H1 (cell line): Measurements from ENCODE around the gene SPPL3. TPM values are rescaled to one million over a fixed set of nuclear protein-coding genes. Genes with fewer than 3 reads are reported as not detected.

Experiments
- CTCF ChIA-PET: fragments of 300-600 bp; sonication (Branson Sonifier 250); formaldehyde crosslinking; loops from one replicate; lab custom pipeline; 2021; ENCODE audit not compliant: partially characterized antibody; lab: Charles Lee
- POLR2A ChIA-PET: fragments of 300-600 bp; sonication (Branson Sonifier 250); formaldehyde crosslinking; loops from one replicate; lab custom pipeline; 2021; ENCODE audit warnings: inconsistent platforms; ENCODE audit not compliant: partially characterized antibody; lab: Charles Lee
- DNase-seq, 2 experiments: peaks; one replicate each; pipeline versions ENCODE4 v3.0.0 to v3.0.0-alpha.2; 2010 to 2022; ENCODE audit warnings: low spot score in 2 of 2, low read depth in 1 of 2, mixed read lengths in 1 of 2
- FAIRE-seq: peaks from 2 replicates; lab custom pipeline; 2011; peaks lifted over from hg19 to GRCh38; lab: Jason Lieb, UNC
- H2AFZ ChIP-seq: 2 replicates; pipeline ENCODE4 v1.8.1; 2012; ENCODE audit warnings: low read length, inconsistent platforms
- H2AK5ac ChIP-seq: 2 replicates; pipeline ENCODE4 v1.6.1; 2013; ENCODE audit warnings: low read depth, low read length
- H2BK120ac ChIP-seq: replicated peaks from 2 replicates; pipeline ENCODE3; 2013; ENCODE audit warnings: low read depth, low read length, inconsistent platforms
- H2BK12ac ChIP-seq: 2 replicates; pipeline ENCODE4 v1.6.1; 2013; ENCODE audit warnings: low read depth, low read length
- H2BK15ac ChIP-seq: 2 replicates; pipeline ENCODE4 v1.6.1; 2013; ENCODE audit warnings: low read length
- H2BK20ac ChIP-seq: 2 replicates; pipeline ENCODE4 v1.6.1; 2013; ENCODE audit warnings: low read length
- H2BK5ac ChIP-seq: 2 replicates; pipeline ENCODE4 v1.6.1; 2013; ENCODE audit warnings: low read depth, low read length
- H3K14ac ChIP-seq: 2 replicates; pipeline ENCODE4 v1.6.1; 2013; ENCODE audit warnings: inconsistent platforms; ENCODE audit not compliant: insufficient read length
- H3K18ac ChIP-seq: 2 replicates; pipeline ENCODE4 v1.6.1; 2013; ENCODE audit warnings: low read length; ENCODE audit errors: extremely low read depth
- H3K23ac ChIP-seq: 2 replicates; pipeline ENCODE4 v1.6.1; 2013; ENCODE audit warnings: inconsistent platforms; ENCODE audit not compliant: insufficient read length
- H3K23me2 ChIP-seq: 2 replicates; pipeline ENCODE4 v1.6.1; 2013; ENCODE audit warnings: low read depth, low read length
- H3K27ac ChIP-seq: 2 replicates; pipeline ENCODE4 v1.6.1; 2011; ENCODE audit warnings: low read depth, low read length, inconsistent platforms
- H3K27me3 ChIP-seq, 4 experiments: replicated peaks in 1 of 4; 1 replicate in 1 of 4; 2 replicates in 3 of 4; pipeline versions ENCODE4 v1.6.1 to v1.8.1; 2011 to 2013; ENCODE audit warnings: low read length in 3 of 4, mild to moderate bottlenecking in 3 of 4, inconsistent platforms in 2 of 4, mixed read lengths in 2 of 4, moderate library complexity in 1 of 4; ENCODE audit not compliant: control insufficient read depth in 3 of 4, insufficient read depth in 3 of 4; ENCODE audit errors: extremely low read depth in 1 of 4
- H3K36me3 ChIP-seq, 4 experiments: 2 replicates each; pipeline versions ENCODE4 v1.6.1 to v1.8.1; 2011 to 2013; ENCODE audit warnings: mild to moderate bottlenecking in 4 of 4, low read length in 3 of 4, moderate library complexity in 2 of 4, control low read depth in 1 of 4, inconsistent platforms in 1 of 4; ENCODE audit not compliant: insufficient read depth in 4 of 4, control insufficient read depth in 2 of 4
- H3K4ac ChIP-seq: replicated peaks from 2 replicates; pipeline ENCODE3; 2013; ENCODE audit warnings: low read length, low read depth, mixed read lengths, inconsistent platforms; ENCODE audit not compliant: insufficient read length
- H3K4me1 ChIP-seq, 4 experiments: replicated peaks in 1 of 4; 1 replicate in 1 of 4; 2 replicates in 3 of 4; pipeline versions ENCODE4 v1.6.1 to v1.8.1; 2011 to 2013; ENCODE audit warnings: low read length in 3 of 4, inconsistent platforms in 2 of 4, mixed read lengths in 1 of 4; ENCODE audit not compliant: insufficient read depth in 4 of 4, control insufficient read depth in 3 of 4
- H3K4me2 ChIP-seq, 2 experiments: 2 replicates each; pipeline versions ENCODE4 v1.6.1 to v1.8.1; 2011 to 2013; ENCODE audit warnings: low read depth in 2 of 2, low read length in 2 of 2, control low read depth in 1 of 2, inconsistent platforms in 1 of 2, mild to moderate bottlenecking in 1 of 2; ENCODE audit not compliant: insufficient read depth in 1 of 2
- H3K4me3 ChIP-seq, 4 experiments: fragments of 200-600, 300-600 bp in 1 of 4; sonication (generic), shearing (Covaris generic), sonication (Bioruptor Twin) in 1 of 4; 2 replicates each; pipeline versions ENCODE4 v1.5.1 to v1.8.1; 2011 to 2016; ENCODE audit warnings: low read length in 4 of 4, low read depth in 3 of 4, control low read depth in 2 of 4, inconsistent platforms in 2 of 4, mild to moderate bottlenecking in 2 of 4, mixed read lengths in 1 of 4, moderate library complexity in 1 of 4; ENCODE audit not compliant: insufficient read depth in 2 of 4; ENCODE audit errors: extremely low read depth in 1 of 4
- H3K56ac ChIP-seq: replicated peaks from 2 replicates; pipeline ENCODE3; 2013; ENCODE audit warnings: low read depth, mild to moderate bottlenecking, mixed read lengths, low read length, inconsistent platforms; ENCODE audit not compliant: insufficient read length
- H3K79me1 ChIP-seq: 2 replicates; pipeline ENCODE4 v1.6.1; 2013; ENCODE audit warnings: low read depth, low read length, control low read depth
- H3K79me2 ChIP-seq, 2 experiments: 2 replicates each; pipeline versions ENCODE4 v1.6.1 to v1.8.1; 2012 to 2013; ENCODE audit warnings: low read length in 2 of 2, mild to moderate bottlenecking in 2 of 2, inconsistent platforms in 1 of 2; ENCODE audit not compliant: insufficient read depth in 2 of 2, control insufficient read depth in 1 of 2
- H3K9ac ChIP-seq, 4 experiments: replicated peaks in 1 of 4; 1 replicate in 1 of 4; 2 replicates in 3 of 4; pipeline versions ENCODE4 v1.6.1 to v1.8.1; 2011 to 2013; ENCODE audit warnings: low read depth in 3 of 4, low read length in 3 of 4, control low read depth in 2 of 4, mild to moderate bottlenecking in 2 of 4, moderate library complexity in 2 of 4, inconsistent platforms in 1 of 4; ENCODE audit errors: extremely low read depth in 1 of 4
- H3K9me3 ChIP-seq, 2 experiments: 2 replicates each; pipeline versions ENCODE4 v1.6.1 to v1.8.1; 2012 to 2013; ENCODE audit warnings: mild to moderate bottlenecking in 2 of 2, moderate library complexity in 2 of 2, control low read depth in 1 of 2, inconsistent platforms in 1 of 2, low read depth in 1 of 2, low read length in 1 of 2, mixed read lengths in 1 of 2; ENCODE audit not compliant: insufficient read depth in 2 of 2
- H4K20me1 ChIP-seq, 2 experiments: replicated peaks in 1 of 2; 2 replicates each; pipeline versions ENCODE3 to v1.8.1; 2011 to 2013; ENCODE audit warnings: inconsistent platforms in 2 of 2, low read length in 2 of 2, mild to moderate bottlenecking in 1 of 2; ENCODE audit not compliant: insufficient read depth in 2 of 2, control insufficient read depth in 1 of 2
- H4K5ac ChIP-seq: 2 replicates; pipeline ENCODE4 v1.6.1; 2013; ENCODE audit warnings: low read length, low read depth, mixed read lengths, inconsistent platforms; ENCODE audit not compliant: insufficient read length
- H4K8ac ChIP-seq: 2 replicates; pipeline ENCODE4 v1.8.0; 2013; ENCODE audit warnings: mild to moderate bottlenecking, moderate library complexity, low read length, inconsistent platforms; ENCODE audit not compliant: insufficient read depth; ENCODE audit errors: extremely low read depth
- H4K91ac ChIP-seq: replicated peaks from 2 replicates; pipeline ENCODE3; 2013; ENCODE audit warnings: low read length, mixed read lengths, inconsistent platforms; ENCODE audit not compliant: insufficient read length
- SAP30 ChIP-seq: fragments of 300-600 bp; sonication (generic); IDR thresholded peaks from 2 replicates; pipeline ENCODE4 v1.7.1; 2012; ENCODE audit warnings: low read length, moderate library complexity, mild to moderate bottlenecking, inconsistent platforms; ENCODE audit not compliant: insufficient read depth, insufficient replicate concordance
- SRF ChIP-seq: IDR thresholded peaks from 2 replicates; pipeline ENCODE4 v1.6.1; 2011; ENCODE audit warnings: mild to moderate bottlenecking, low read depth, low read length, moderate library complexity
- SUZ12 ChIP-seq: fragments of 200-600 bp; sonication (generic); IDR thresholded peaks from 2 replicates; pipeline ENCODE4 v1.6.1; 2012; ENCODE audit warnings: mild to moderate bottlenecking, inconsistent platforms, low read length, moderate library complexity, mixed read lengths
- ZNF274 ChIP-seq: IDR thresholded peaks from 2 replicates; pipeline ENCODE4 v1.7.0; 2012; ENCODE audit warnings: low read length, borderline replicate concordance; ENCODE audit errors: extremely low read depth
- WGBS, 2 experiments: shearing (Covaris generic) in 1 of 2; methylation state at CpG; one replicate each; pipeline versions ENCODE4 v1.1.6 to v1.1.7; 2013 to 2015; ENCODE audit warnings: low lambda C conversion rate in 2 of 2, mixed read lengths in 2 of 2, inconsistent platforms in 1 of 2, low coverage in 1 of 2, missing lambda C conversion rate in 1 of 2; ENCODE audit not compliant: insufficient replicate concordance in 2 of 2, insufficient coverage in 1 of 2, insufficient read length in 1 of 2; ENCODE audit errors: extremely low coverage in 1 of 2, missing lambda C conversion rate in 1 of 2; 5-methylcytosine and 5-hydroxymethylcytosine counted together
- polyA plus RNA-seq, 7 experiments: library from polyadenylated mRNA; depleted of rRNA in 3 of 7; stranded (reverse) in 5 of 7; unstranded in 2 of 7; fragments of >200 nt in 5 of 7; fragments of 200-250 nt in 2 of 7; gene quantifications; 1 replicate in 5 of 7; 2 replicates in 1 of 7; 4 replicates in 1 of 7; pipeline versions ENCODE4 v1.2.1 to v1.2.3, GENCODE V29; 2011 to 2013; ENCODE audit warnings: missing spikeins in 2 of 7, mixed read lengths in 2 of 7
- total RNA-seq: library from RNA; stranded (reverse); fragmentation: NEBNext Ultra II Directional; extraction: Animal tissue kit (Norgen Biotek cat#: 25700); gene quantifications from 2 replicates; pipeline ENCODE4 v1.2.1, GENCODE V29; 2021
- TF ChIP-seq, protein P1 (sequence below): IDR thresholded peaks from 2 replicates; pipeline ENCODE4 v1.6.1; 2012; ENCODE audit warnings: low read length, inconsistent platforms

Gene SPPL3
- total and polyA plus RNA-seq, 2 of the 8 experiments (the other 6 are each of a cell fraction or from before 2014, with no cell fraction given), result 27.3 to 48.4 TPM

DNA sequence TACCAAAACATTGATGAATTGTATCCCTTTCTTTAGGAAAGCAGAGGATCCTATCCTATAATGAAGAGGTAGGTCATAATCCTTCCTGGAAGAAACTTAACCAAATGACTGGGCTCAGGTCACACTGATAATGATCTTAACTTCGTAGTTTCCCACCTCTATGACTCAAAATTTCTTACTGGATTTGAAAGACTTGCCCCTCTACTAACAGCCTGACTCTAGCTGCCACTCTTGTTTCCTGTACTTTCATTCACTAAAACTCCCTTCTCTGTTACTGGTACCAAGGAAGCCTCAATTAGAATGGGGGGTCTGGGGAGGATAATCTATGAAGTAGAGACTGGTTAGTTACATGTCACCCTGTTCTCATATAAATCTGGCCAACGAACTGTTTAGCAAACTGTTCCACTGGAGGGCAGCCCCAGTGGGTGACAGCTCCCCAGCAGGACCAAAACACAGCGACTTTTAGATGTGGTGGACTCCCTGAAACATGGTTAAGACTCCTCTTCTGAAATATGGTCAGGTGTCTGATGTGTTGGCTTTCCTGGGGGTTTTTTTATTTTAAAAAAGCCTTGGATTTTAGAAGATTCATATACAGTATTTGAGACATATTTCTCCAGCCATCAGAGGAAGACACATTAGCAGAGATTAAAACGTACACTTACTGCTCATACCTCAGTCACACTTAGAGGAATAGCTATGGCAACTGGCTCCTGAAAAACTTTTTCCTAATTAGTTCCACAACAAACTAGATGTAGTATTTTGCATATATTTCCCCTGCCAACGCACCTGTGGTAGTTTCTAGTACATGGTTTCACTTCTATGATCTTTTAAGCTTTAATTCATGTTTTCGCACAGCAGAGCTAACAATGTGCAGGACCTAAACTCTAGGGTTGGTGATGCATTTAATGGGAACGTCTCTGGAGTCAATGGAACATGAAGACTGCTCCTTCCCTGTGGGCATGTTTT, 106.2 kb downstream of the SPPL3 start:
- Histone ChIP-seq H3K18ac (no peak overlapping the region), H3K4me1 (peaks cover 0 to 10% (median 1%) of the 10 kb centered on the region in 4 experiments; a peak in 3 of 7 replicates), H3K9ac (no peak overlapping the region), H3K27ac (no peak overlapping the region), H4K91ac (no peak overlapping the region), H3K27me3 (no peaks in the 10 kb centered on the region), H2BK12ac (no peak overlapping the region), H3K79me1 (no peaks in the 10 kb centered on the region; the same call in 1 of the 2 replicates), H4K8ac (no peak overlapping the region), H2BK5ac (no peak overlapping the region), H3K4me3 (no peak overlapping the region), H4K5ac (no peak overlapping the region), H3K9me3 (no peaks in the 10 kb centered on the region; a peak in 2 of 4 replicates), H2AFZ (no peak overlapping the region), H2BK15ac (no peak overlapping the region), H3K56ac (no peak overlapping the region), H3K79me2 (peaks cover 0 to 6% of the 10 kb centered on the region in 2 experiments; a peak in 1 of 4 replicates), H2BK20ac (no peak overlapping the region), H4K20me1 (peaks cover 0 to 1% of the 10 kb centered on the region in 2 experiments), H3K14ac (no peak overlapping the region), H3K36me3 (no peaks in the 10 kb centered on the region; a peak in 1 of 8 replicates), H3K23ac (no peak overlapping the region), H3K4me2 (no peak overlapping the region), H2AK5ac (no peak overlapping the region), H3K23me2 (no peaks in the 10 kb centered on the region), H2BK120ac (no peak overlapping the region), H3K4ac (no peak overlapping the region)
- 91% methylated on average over 7 of the region's 7 CpGs; no CpG with 5 or more reads in 1 of the 2 experiments for WGBS, 2 experiments
- POLR2A ChIA-PET, result interaction anchor here (0.6 kb wide), 3 partner anchors 12 to 105 kb away, joined by 3 to 4 read pairs (median 3); no protein-coding TSS in a partner anchor
- TF ChIP-seq SAP30 (no peak), SUZ12 (no peak), ZNF274 (no peak), SRF (no peak)
- TF ChIP-seq, protein P1, sequence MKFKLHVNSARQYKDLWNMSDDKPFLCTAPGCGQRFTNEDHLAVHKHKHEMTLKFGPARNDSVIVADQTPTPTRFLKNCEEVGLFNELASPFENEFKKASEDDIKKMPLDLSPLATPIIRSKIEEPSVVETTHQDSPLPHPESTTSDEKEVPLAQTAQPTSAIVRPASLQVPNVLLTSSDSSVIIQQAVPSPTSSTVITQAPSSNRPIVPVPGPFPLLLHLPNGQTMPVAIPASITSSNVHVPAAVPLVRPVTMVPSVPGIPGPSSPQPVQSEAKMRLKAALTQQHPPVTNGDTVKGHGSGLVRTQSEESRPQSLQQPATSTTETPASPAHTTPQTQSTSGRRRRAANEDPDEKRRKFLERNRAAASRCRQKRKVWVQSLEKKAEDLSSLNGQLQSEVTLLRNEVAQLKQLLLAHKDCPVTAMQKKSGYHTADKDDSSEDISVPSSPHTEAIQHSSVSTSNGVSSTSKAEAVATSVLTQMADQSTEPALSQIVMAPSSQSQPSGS, result no peak
- FAIRE-seq (no peak), DNase-seq (no peak)
- CTCF ChIA-PET, result interaction anchor here (0.8 to 2.7 kb wide), 3 partner anchors 15 to 174 kb away, joined by 3 to 9 read pairs (median 5); no protein-coding TSS in a partner anchor
